OCI-LY1 (cell line): ENCODE results near the gene GAL3ST2.

Experiments used
- CTCF ChIP-seq: fragments of 200-600 bp; sonication (generic), shearing (Covaris generic); IDR thresholded peaks from 2 replicates; pipeline ENCODE4 v1.5.1; 2017; ENCODE audit warnings: mild to moderate bottlenecking, antibody characterized with exemption, low read length, moderate library complexity, mixed read lengths
- EZH2 ChIP-seq: fragments of 200-600 bp; sonication (generic), shearing (Covaris generic); IDR thresholded peaks from 2 replicates; pipeline ENCODE4 v1.8.0; 2017; ENCODE audit warnings: borderline replicate concordance, mixed run types, mild to moderate bottlenecking, antibody characterized with exemption, low read length, moderate library complexity, mixed read lengths

DNA sequence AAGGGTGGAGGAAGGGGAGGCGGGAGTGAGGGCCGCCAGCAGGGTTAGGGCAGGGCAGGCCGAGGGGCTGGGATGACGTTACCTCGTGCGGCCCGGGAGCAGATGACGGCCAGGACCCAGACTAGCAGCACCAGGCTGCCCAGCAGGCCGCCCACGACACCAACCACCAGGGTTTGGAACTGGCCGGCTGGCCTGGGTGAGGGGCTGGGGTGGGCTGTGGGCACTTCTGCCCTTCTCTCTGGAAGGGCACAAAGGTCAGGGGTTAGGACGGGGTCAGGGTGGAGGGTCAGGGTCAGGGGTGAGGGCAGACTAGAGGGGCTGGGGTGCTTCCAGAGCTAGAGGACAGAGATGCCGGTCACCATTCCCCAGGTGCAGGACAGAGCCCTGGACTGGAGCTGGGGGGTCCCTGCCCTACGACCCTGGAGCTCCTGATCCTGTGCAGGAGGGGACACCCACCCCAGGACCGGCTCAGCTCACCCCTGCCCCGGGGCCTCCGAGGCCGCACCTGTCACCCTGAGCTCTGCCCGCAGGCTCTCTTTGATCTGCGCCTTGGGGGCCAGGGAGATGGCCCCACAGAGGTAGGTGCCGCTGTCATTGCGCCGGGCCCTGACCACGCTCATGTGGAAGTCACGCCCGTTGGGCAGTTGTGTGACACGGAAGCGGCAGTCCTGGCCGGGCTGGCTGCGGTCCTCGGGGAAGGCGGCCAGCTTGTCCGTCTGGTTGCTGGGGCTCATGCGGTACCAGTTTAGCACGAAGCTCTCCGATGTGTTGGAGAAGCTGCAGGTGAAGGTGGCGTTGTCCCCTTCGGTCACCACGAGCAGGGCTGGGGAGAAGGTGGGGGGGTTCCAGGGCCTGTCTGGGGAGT lies 75.7 kb downstream of the GAL3ST2 start:
- no peak for TF ChIP-seq CTCF
- TF ChIP-seq EZH2 = no peak
